Esophagus squamous epithelium (tissue), 4 donors: ENCODE data around the gene EMP1.

Experiments used
- POLR2A ChIP-seq, 4 donors: fragments of 450-650 bp; IDR thresholded peaks; one replicate each; pipeline ENCODE4 v1.6.1; 2017; ENCODE audit warnings: antibody characterized with exemption in 4 of 4, mild to moderate bottlenecking in 4 of 4, moderate library complexity in 3 of 4
- TF ChIP-seq, protein P1 (sequence below), 6 experiments: fragments of 450-650 bp in 4 of 6; fragments of 200-600 bp in 2 of 6; sonication (generic) in 2 of 6; IDR thresholded peaks; one replicate each; pipeline ENCODE4 v1.5.1; 2016 to 2019; ENCODE audit warnings: antibody characterized with exemption in 6 of 6, mild to moderate bottlenecking in 4 of 6, moderate library complexity in 4 of 6

DNA sequence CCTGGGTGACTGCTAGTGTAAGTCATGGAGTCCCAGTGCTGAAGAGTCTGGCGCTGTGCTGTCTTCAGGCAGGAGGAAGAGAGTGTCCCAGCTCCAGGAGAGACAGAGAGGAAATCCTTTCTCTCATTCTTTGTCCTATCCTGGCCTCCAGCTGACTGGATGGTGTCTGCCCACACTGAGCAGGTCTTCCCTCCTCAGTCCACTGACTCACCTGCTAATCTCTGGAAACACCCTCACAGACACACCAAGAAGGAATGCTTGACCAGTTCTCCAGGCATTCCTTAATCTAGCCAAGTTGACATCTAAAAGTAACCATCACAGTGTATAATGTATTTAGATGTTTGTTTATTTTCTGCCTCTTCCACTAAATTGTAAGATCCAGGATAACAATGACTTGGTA is 53.9 kb downstream of the EMP1 start:
- TF ChIP-seq, protein P1, sequence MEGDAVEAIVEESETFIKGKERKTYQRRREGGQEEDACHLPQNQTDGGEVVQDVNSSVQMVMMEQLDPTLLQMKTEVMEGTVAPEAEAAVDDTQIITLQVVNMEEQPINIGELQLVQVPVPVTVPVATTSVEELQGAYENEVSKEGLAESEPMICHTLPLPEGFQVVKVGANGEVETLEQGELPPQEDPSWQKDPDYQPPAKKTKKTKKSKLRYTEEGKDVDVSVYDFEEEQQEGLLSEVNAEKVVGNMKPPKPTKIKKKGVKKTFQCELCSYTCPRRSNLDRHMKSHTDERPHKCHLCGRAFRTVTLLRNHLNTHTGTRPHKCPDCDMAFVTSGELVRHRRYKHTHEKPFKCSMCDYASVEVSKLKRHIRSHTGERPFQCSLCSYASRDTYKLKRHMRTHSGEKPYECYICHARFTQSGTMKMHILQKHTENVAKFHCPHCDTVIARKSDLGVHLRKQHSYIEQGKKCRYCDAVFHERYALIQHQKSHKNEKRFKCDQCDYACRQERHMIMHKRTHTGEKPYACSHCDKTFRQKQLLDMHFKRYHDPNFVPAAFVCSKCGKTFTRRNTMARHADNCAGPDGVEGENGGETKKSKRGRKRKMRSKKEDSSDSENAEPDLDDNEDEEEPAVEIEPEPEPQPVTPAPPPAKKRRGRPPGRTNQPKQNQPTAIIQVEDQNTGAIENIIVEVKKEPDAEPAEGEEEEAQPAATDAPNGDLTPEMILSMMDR (IDR thresholded peaks at IDR 0.05): no peak
- TF ChIP-seq POLR2A (IDR thresholded peaks at IDR 0.05): no peak
